Neural crest cell (in vitro differentiated cells): ENCODE data around the gene POU2F3. TPM values are rescaled to one million over a fixed set of nuclear protein-coding genes. Genes with fewer than 3 reads are reported as not detected.

Source experiments
- DNase-seq: peaks from one replicate; pipeline ENCODE4 v3.0.0; 2021; ENCODE audit warnings: low read depth, mixed read lengths, low spot score
- H3K27ac Mint-ChIP-seq: one replicate; pipeline ENCODE4 v1.8.0; 2021; ENCODE audit warnings: mild to moderate bottlenecking, mixed read lengths; ENCODE audit not compliant: unreplicated experiment
- H3K27me3 Mint-ChIP-seq: 2 replicates; pipeline ENCODE4 v1.8.0; 2021; ENCODE audit warnings: low read depth, mild to moderate bottlenecking, mixed read lengths
- H3K36me3 Mint-ChIP-seq: 2 replicates; pipeline ENCODE4 v1.8.0; 2021; ENCODE audit warnings: low read depth, mild to moderate bottlenecking, mixed read lengths
- H3K4me1 Mint-ChIP-seq: 2 replicates; pipeline ENCODE4 v1.8.0; 2021; ENCODE audit warnings: mixed read lengths
- H3K4me3 Mint-ChIP-seq: one replicate; pipeline ENCODE4 v1.8.0; 2021; ENCODE audit warnings: mild to moderate bottlenecking, mixed read lengths
- H3K9me3 Mint-ChIP-seq: 2 replicates; pipeline ENCODE4 v1.8.0; 2021; ENCODE audit warnings: mixed read lengths
- total RNA-seq: library from RNA; stranded (reverse); gene quantifications from 2 replicates; pipeline ENCODE4 v1.2.1, GENCODE V29; 2021
- TF ChIP-seq, protein P1 (sequence below): fragments of 200-600 bp; sonication (generic); conservative IDR thresholded peaks from 2 replicates; pipeline ENCODE4 v1.5.0; 2021; ENCODE audit warnings: antibody characterized with exemption, mild to moderate bottlenecking

The POU2F3 gene
- total RNA-seq, 1 donor from 2014 or later, result not detected

DNA sequence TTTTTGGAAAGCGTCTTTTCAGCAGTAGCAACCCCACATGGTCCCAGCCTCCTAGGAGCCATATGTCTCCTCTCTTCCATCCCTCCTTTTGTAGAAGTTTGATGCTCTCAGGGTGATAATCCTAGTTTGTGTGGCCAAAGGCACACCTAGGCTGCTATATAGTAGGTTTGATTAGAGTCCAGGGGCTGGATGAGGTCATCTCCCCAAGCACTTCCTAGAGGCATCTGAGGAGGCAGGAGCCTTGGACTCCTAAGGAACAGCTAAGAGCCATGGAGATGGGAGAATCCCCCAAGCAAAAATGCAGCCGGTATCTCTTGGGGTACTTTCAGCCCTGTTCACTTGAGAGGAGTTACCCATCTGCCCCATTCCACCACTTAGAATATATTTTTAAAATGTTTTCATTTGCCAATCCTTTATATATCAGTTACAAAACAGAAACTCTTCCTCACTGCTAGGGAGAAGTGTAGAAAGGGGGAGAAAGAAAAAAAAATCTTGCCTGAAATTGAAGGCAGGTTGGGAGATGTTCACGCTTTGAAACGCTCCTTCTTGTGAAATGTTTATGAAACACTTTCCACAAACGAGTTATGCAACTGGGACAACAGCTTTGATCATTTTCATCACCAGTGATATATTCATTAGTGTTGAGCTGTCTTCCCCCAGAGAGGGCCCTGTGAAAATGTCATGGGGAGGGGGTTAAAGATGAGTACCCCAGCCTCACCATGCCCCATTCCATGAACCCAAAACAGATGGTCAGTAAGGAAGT is 53.3 kb downstream of the POU2F3 start:
- H3K4me3 Mint-ChIP-seq, result no peak overlapping the region
- TF ChIP-seq, protein P1, sequence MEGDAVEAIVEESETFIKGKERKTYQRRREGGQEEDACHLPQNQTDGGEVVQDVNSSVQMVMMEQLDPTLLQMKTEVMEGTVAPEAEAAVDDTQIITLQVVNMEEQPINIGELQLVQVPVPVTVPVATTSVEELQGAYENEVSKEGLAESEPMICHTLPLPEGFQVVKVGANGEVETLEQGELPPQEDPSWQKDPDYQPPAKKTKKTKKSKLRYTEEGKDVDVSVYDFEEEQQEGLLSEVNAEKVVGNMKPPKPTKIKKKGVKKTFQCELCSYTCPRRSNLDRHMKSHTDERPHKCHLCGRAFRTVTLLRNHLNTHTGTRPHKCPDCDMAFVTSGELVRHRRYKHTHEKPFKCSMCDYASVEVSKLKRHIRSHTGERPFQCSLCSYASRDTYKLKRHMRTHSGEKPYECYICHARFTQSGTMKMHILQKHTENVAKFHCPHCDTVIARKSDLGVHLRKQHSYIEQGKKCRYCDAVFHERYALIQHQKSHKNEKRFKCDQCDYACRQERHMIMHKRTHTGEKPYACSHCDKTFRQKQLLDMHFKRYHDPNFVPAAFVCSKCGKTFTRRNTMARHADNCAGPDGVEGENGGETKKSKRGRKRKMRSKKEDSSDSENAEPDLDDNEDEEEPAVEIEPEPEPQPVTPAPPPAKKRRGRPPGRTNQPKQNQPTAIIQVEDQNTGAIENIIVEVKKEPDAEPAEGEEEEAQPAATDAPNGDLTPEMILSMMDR, result no peak
- H3K27ac Mint-ChIP-seq, result no peak overlapping the region
- H3K27me3 Mint-ChIP-seq, result peaks cover 22% of the 10 kb centered on the region
- H3K36me3 Mint-ChIP-seq, result no peaks in the 10 kb centered on the region
- H3K4me1 Mint-ChIP-seq, result peaks cover 7% of the 10 kb centered on the region
- no peak for DNase-seq
- H3K9me3 Mint-ChIP-seq, result no peaks in the 10 kb centered on the region

DNA sequence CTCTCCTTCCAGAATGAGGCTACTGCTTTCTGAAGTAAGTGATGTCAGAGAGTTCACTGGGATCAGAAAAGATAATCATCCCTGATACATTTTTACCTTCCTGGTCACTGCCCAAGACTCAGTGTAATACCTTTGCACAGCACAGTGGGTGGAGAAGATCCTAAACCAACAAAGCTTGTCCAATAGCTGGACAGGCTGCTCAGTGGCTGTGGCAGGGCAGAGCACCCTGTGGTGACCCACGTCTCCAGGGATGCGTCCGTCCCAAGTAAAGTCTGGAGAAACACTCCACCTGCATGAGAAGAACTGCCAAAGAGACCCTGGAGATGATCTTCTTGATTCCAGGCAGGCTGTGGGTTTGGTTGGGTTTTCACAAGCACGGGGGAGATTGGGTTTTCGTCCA is 54.2 kb downstream of the POU2F3 start:
- Mint-ChIP-seq H3K36me3 (no peaks in the 10 kb centered on the region), H3K27ac (no peak overlapping the region), H3K27me3 (peaks cover 24% of the 10 kb centered on the region), H3K4me1 (peaks cover 6% of the 10 kb centered on the region), H3K9me3 (no peaks in the 10 kb centered on the region), H3K4me3 (no peak overlapping the region)
- DNase-seq, result no peak
- TF ChIP-seq, protein P1, result no peak

- Mint-ChIP-seq H3K27ac (no peak overlapping the region), H3K4me1 (no peaks in the 10 kb centered on the region), H3K4me3 (no peak overlapping the region), H3K9me3 (no peaks in the 10 kb centered on the region), H3K27me3 (peaks cover 24% of the 10 kb centered on the region), H3K36me3 (no peaks in the 10 kb centered on the region)
- DNase-seq, result no peak
- TF ChIP-seq, protein P1, result no peak
These were observed 55.2 kb downstream of the POU2F3 start for GRCh38 chr11:120295099-120295498.

DNA sequence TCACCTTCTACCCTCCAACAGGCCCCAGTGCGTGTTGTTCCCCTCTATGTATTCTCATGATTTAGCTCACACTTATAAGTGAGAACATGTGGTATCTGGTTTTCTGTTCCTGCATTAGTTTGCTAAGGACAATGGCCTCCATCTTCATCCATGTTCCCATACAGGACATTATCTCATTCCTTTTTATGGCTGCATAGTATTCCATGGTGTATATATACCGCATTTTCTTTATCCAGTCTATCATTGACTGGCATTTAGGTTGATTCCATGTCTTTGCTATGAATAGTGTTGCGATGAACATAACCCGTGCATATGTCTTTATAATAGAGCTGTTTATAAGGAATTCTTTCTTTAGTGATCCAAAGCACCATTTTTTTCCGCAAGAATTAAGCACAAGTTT is 56.6 kb downstream of the POU2F3 start:
- no peaks in the 10 kb centered on the region for H3K9me3 Mint-ChIP-seq
- TF ChIP-seq, protein P1, result no peak
- no peak overlapping the region for H3K4me3 Mint-ChIP-seq
- H3K36me3 Mint-ChIP-seq, result no peaks in the 10 kb centered on the region
- no peak overlapping the region for H3K27ac Mint-ChIP-seq
- peaks cover 24% of the 10 kb centered on the region for H3K27me3 Mint-ChIP-seq
- no peaks in the 10 kb centered on the region for H3K4me1 Mint-ChIP-seq
- DNase-seq, result no peak

DNA sequence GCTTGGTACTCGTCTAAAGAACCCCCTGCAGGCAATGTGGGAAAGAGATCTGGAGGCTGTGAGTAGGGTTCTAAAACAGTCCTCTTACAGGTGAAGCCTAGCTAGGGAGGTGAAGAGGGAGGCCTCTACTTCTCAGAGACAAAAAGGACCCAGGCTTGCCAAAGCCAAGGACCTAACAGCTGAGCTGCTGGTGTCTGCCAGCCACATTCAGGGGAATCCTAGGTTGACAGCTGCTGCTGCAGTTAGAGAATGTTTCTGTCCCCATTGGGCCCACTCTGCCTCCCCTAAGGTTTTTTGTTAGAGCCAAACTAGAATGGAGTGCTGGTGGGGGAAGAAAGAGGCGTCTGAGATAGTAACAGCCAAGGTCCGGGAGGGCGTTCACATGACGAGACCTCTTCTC is 58.5 kb downstream of the POU2F3 start:
- no peak overlapping the region for H3K27ac Mint-ChIP-seq
- no peaks in the 10 kb centered on the region for H3K4me1 Mint-ChIP-seq
- TF ChIP-seq, protein P1, result no peak
- no peaks in the 10 kb centered on the region for H3K9me3 Mint-ChIP-seq
- no peaks in the 10 kb centered on the region for H3K36me3 Mint-ChIP-seq
- no peak overlapping the region for H3K4me3 Mint-ChIP-seq
- peaks cover 17% of the 10 kb centered on the region for H3K27me3 Mint-ChIP-seq
- DNase-seq, result no peak
